HCT116 (cell line): Measurements from ENCODE around the gene STARD8. TPM values are rescaled to one million over a fixed set of nuclear protein-coding genes. Genes with fewer than 3 reads are reported as not detected.

Experiments used
- ATAC-seq: fragments of 200-7000 bp; cut with Tn5 transposase; 2 replicates; pipeline ENCODE4 v1.9.1; 2020; ENCODE audit warnings: mild to moderate bottlenecking, moderate library complexity
- BruUV-seq: library from RNA; stranded (reverse); fragments of 400-500 nt; replicated peaks from 2 replicates; lab custom pipeline; 2021; lab: Mats Ljungman, UMichigan
- CTCF ChIA-PET: fragments of 300-600 bp; sonication (Branson Sonifier 250); formaldehyde crosslinking; loops from one replicate; lab custom pipeline; 2021; ENCODE audit warnings: antibody characterized with exemption; lab: Charles Lee
- POLR2A ChIA-PET: fragments of 300-600, 350-600 bp; sonication (Branson Sonifier 250); formaldehyde crosslinking; loops from one replicate; lab custom pipeline; 2021; ENCODE audit warnings: antibody characterized with exemption; lab: Charles Lee
- RAD21 ChIA-PET, 2 experiments: fragments of 300-600 bp; sonication (Branson Sonifier 250); formaldehyde crosslinking; loops; one replicate each; lab custom pipeline; 2023; ENCODE audit warnings: low total read pairs in 2 of 2; ENCODE audit not compliant: uncharacterized antibody in 2 of 2, unreplicated experiment in 2 of 2, low non-redundant PET in 1 of 2; lab: Charles Lee
- DNase-seq: peaks from one replicate; pipeline ENCODE4 v3.0.0-alpha.2; 2010; ENCODE audit warnings: low read depth, low spot score
- H2AFZ ChIP-seq: fragments of 200-600 bp; shearing (Covaris generic), sonication (generic); 2 replicates; pipeline ENCODE4 v1.6.1; 2017; ENCODE audit warnings: low read depth, mixed run types, mixed read lengths, antibody characterized with exemption, low read length; ENCODE audit not compliant: poor library complexity, severe bottlenecking
- H3K27ac ChIP-seq: 2 replicates; pipeline ENCODE4 v1.5.1; 2012; ENCODE audit warnings: low read depth, low read length
- H3K27me3 ChIP-seq: fragments of 200-600 bp; sonication (generic); 2 replicates; pipeline ENCODE4 v1.6.1; 2016; ENCODE audit warnings: mixed run types, low read length, mixed read lengths; ENCODE audit not compliant: insufficient read depth
- H3K36me3 ChIP-seq, 2 experiments: fragments of 200-500 bp in 1 of 2; fragments of 200-600 bp in 1 of 2; sonication (Bioruptor generic) in 1 of 2; sonication (generic) in 1 of 2; 2 replicates each; pipeline versions ENCODE4 v1.5.1 to v1.6.1; 2014 to 2016; ENCODE audit warnings: low read length in 2 of 2, inconsistent platforms in 1 of 2, mixed read lengths in 1 of 2, mixed run types in 1 of 2; ENCODE audit not compliant: insufficient read depth in 2 of 2, control insufficient read depth in 1 of 2
- H3K4me1 ChIP-seq, 2 experiments: fragments of 200-600 bp in 1 of 2; sonication (generic) in 1 of 2; 2 replicates each; pipeline versions ENCODE4 v1.5.1 to v1.6.1; 2012 to 2017; ENCODE audit warnings: low read length in 2 of 2, inconsistent platforms in 1 of 2, mild to moderate bottlenecking in 1 of 2, mixed read lengths in 1 of 2, mixed run types in 1 of 2, moderate library complexity in 1 of 2; ENCODE audit not compliant: insufficient read depth in 2 of 2, control insufficient read depth in 1 of 2
- H3K4me2 ChIP-seq: fragments of 200-600 bp; sonication (generic); 2 replicates; pipeline ENCODE4 v1.6.1; 2017; ENCODE audit warnings: mixed run types, low read length, mixed read lengths
- H3K4me3 ChIP-seq, 2 experiments: fragments of 200-600 bp in 1 of 2; sonication (generic) in 1 of 2; replicated peaks in 1 of 2; 2 replicates each; pipeline ENCODE4 v1.5.1; 2011 to 2016; ENCODE audit warnings: low read length in 2 of 2, control low read depth in 1 of 2, low read depth in 1 of 2, mild to moderate bottlenecking in 1 of 2, mixed read lengths in 1 of 2, mixed run types in 1 of 2
- H3K79me2 ChIP-seq: fragments of 200-600 bp; sonication (generic); 2 replicates; pipeline ENCODE4 v1.6.1; 2017; ENCODE audit warnings: mild to moderate bottlenecking, mixed run types, low read length, moderate library complexity, mixed read lengths; ENCODE audit not compliant: insufficient read depth
- H3K9ac ChIP-seq: fragments of 200-600 bp; sonication (generic); 2 replicates; pipeline ENCODE4 v1.6.1; 2016; ENCODE audit warnings: low read length, mixed read lengths
- H3K9me2 ChIP-seq: fragments of 200-600 bp; sonication (generic), shearing (Covaris generic); 2 replicates; pipeline ENCODE4 v1.6.1; 2017; ENCODE audit warnings: mixed run types, mild to moderate bottlenecking, moderate library complexity; ENCODE audit not compliant: insufficient read depth
- H3K9me3 ChIP-seq, 2 experiments: fragments of 200-500 bp in 1 of 2; fragments of 200-600 bp in 1 of 2; sonication (Bioruptor generic) in 1 of 2; sonication (generic) in 1 of 2; 2 replicates each; pipeline ENCODE4 v1.6.1; 2014 to 2017; ENCODE audit warnings: low read length in 2 of 2, mixed read lengths in 2 of 2, inconsistent platforms in 1 of 2, low read depth in 1 of 2, mild to moderate bottlenecking in 1 of 2, mixed run types in 1 of 2, moderate library complexity in 1 of 2; ENCODE audit not compliant: control insufficient read depth in 1 of 2, insufficient read depth in 1 of 2
- H4K20me1 ChIP-seq: fragments of 200-600 bp; sonication (generic), shearing (Covaris generic); 2 replicates; pipeline ENCODE4 v1.6.1; 2017; ENCODE audit warnings: mixed run types, mild to moderate bottlenecking, moderate library complexity; ENCODE audit not compliant: insufficient read depth
- CBX3 ChIP-seq: IDR thresholded peaks from 2 replicates; pipeline ENCODE4 v1.6.1; 2012; ENCODE audit warnings: low read depth
- CEBPB ChIP-seq: IDR thresholded peaks from 2 replicates; pipeline ENCODE4 v1.6.1; 2012; ENCODE audit warnings: low read depth
- ELF1 ChIP-seq: IDR thresholded peaks from 2 replicates; pipeline ENCODE4 v1.6.1; 2012; ENCODE audit warnings: low read depth, borderline replicate concordance
- EZH2 ChIP-seq: fragments of 200-600 bp; sonication (generic); IDR thresholded peaks from 2 replicates; pipeline ENCODE4 v1.6.1; 2017; ENCODE audit warnings: antibody characterized with exemption, mixed run types
- EZH2phosphoT487 ChIP-seq: fragments of 200-600 bp; IDR thresholded peaks from 2 replicates; pipeline ENCODE4 v1.6.1; 2018; ENCODE audit warnings: antibody characterized with exemption, borderline replicate concordance
- POLR2A ChIP-seq: IDR thresholded peaks from 2 replicates; pipeline ENCODE4 v1.7.0; 2011; ENCODE audit warnings: borderline replicate concordance; ENCODE audit not compliant: insufficient read depth, insufficient read length; ENCODE audit errors: extremely low read depth
- POLR2AphosphoS5 ChIP-seq: IDR thresholded peaks from 2 replicates; pipeline ENCODE4 v1.6.1; 2011; ENCODE audit warnings: mild to moderate bottlenecking, low read depth, low read length, moderate library complexity
- RAD21 ChIP-seq: IDR thresholded peaks from 2 replicates; pipeline ENCODE4 v1.6.1; 2012; ENCODE audit warnings: low read depth, mild to moderate bottlenecking
- SIN3A ChIP-seq: IDR thresholded peaks from 2 replicates; pipeline ENCODE4 v1.6.1; 2012; ENCODE audit warnings: low read depth
- SP1 ChIP-seq: IDR thresholded peaks from 2 replicates; pipeline ENCODE4 v1.6.1; 2012; ENCODE audit warnings: low read depth
- TCF7L2 ChIP-seq: IDR thresholded peaks from 2 replicates; pipeline ENCODE4 v1.7.0; 2011; ENCODE audit warnings: borderline replicate concordance, inconsistent platforms; ENCODE audit not compliant: insufficient read depth, insufficient read length; ENCODE audit errors: extremely low read depth
- ZFX ChIP-seq: fragments of 450-650 bp; IDR thresholded peaks from 2 replicates; pipeline ENCODE4 v1.6.1; 2017
- ZNF274 ChIP-seq: fragments of 200-500 bp; sonication (Bioruptor generic); IDR thresholded peaks from 2 replicates; pipeline ENCODE4 v1.6.1; 2014; ENCODE audit warnings: mild to moderate bottlenecking, low read depth, low read length, inconsistent platforms
- intact Hi-C: fragments of 100-400 bp; cut with micrococcal nuclease; formaldehyde crosslinking; loops from 2 replicates; pipeline ENCODE4 v1.10.0; 2022
- total RNA-seq: library from RNA; stranded (reverse); gene quantifications from one replicate; pipeline ENCODE4 v1.2.1, GENCODE V29; 2021; ENCODE audit not compliant: unreplicated experiment
- TF ChIP-seq, protein P1 (sequence below): IDR thresholded peaks from 2 replicates; pipeline ENCODE4 v1.6.1; 2012
- TF ChIP-seq, protein P2 (sequence below): IDR thresholded peaks from 2 replicates; pipeline ENCODE4 v1.6.1; 2012; ENCODE audit warnings: low read depth
- TF ChIP-seq, protein P3 (sequence below): IDR thresholded peaks from 2 replicates; pipeline ENCODE4 v1.6.1; 2011; ENCODE audit warnings: mild to moderate bottlenecking, low read length, moderate library complexity; ENCODE audit not compliant: insufficient replicate concordance; ENCODE audit errors: extremely low read depth

Gene STARD8
- total RNA-seq, 1 experiment from 2014 or later: 5.4 TPM

DNA sequence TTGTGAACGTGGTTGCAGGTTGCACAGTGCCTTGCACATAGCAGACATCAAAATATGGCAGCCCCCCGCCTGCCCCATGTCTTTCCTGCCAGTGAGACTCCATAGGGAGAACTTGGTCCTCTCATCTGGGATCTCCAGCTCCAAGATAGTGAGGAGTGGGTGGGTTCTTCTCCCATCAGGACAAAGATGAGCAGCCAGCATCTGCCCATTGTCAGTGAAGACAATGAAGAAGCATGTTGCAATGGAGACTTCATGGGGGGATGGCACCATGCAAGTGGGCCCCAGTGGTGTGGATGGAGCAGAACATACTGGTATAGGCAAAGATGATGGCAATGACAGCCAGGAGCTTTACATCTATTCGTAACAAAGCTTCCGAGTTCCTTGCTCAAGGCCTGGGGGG is 80.2 kb downstream of the STARD8 start (continued):
- no peak for TF ChIP-seq ZNF274
- TF ChIP-seq CBX3: no peak

DNA sequence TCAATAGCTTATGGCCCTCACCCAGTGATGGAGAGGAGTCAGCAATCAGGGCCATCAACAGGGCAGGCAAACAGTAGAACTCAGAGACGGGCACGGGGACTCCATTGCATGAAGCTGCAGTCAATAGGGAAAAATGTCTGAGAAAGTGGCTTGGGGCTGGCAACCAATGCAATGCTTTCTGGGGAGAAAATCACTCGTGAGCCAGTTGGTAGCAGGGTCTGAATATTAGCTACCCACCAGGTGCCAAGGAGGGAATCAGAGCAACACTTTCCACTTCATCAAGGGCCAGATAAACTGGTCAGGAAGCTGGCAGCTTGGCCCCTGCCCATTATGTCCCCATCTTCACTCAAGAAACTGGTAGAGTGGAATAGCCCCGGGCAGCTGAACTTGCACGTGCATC is 80.7 kb downstream of the STARD8 start:
- Histone ChIP-seq H2AFZ (no peak overlapping the region), H3K9ac (no peak overlapping the region), H3K4me3 (no peak overlapping the region), H3K27ac (no peak overlapping the region), H3K27me3 (no peaks in the 10 kb centered on the region), H3K36me3 (no peaks in the 10 kb centered on the region), H3K9me3 (no peaks in the 10 kb centered on the region), H4K20me1 (no peaks in the 10 kb centered on the region), H3K4me2 (no peak overlapping the region), H3K79me2 (no peaks in the 10 kb centered on the region), H3K9me2 (no peaks in the 10 kb centered on the region), H3K4me1 (no peaks in the 10 kb centered on the region)
- ATAC-seq (no peak), DNase-seq (no peak)
- ChIA-PET CTCF (no interaction called here), POLR2A (no interaction called here), RAD21 (no interaction called here)
- BruUV-seq: no TSS peak
- intact Hi-C loops: no loop called here
- TF ChIP-seq SIN3A: no peak
- no peak for TF ChIP-seq POLR2AphosphoS5
- TF ChIP-seq, protein P1, sequence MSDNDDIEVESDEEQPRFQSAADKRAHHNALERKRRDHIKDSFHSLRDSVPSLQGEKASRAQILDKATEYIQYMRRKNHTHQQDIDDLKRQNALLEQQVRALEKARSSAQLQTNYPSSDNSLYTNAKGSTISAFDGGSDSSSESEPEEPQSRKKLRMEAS: no peak
- no peak for TF ChIP-seq RAD21
- no peak for TF ChIP-seq ZNF274
- TF ChIP-seq POLR2A: no peak
- TF ChIP-seq TCF7L2: no peak
- no peak for TF ChIP-seq EZH2phosphoT487
- no peak for TF ChIP-seq CBX3
- TF ChIP-seq, protein P2, sequence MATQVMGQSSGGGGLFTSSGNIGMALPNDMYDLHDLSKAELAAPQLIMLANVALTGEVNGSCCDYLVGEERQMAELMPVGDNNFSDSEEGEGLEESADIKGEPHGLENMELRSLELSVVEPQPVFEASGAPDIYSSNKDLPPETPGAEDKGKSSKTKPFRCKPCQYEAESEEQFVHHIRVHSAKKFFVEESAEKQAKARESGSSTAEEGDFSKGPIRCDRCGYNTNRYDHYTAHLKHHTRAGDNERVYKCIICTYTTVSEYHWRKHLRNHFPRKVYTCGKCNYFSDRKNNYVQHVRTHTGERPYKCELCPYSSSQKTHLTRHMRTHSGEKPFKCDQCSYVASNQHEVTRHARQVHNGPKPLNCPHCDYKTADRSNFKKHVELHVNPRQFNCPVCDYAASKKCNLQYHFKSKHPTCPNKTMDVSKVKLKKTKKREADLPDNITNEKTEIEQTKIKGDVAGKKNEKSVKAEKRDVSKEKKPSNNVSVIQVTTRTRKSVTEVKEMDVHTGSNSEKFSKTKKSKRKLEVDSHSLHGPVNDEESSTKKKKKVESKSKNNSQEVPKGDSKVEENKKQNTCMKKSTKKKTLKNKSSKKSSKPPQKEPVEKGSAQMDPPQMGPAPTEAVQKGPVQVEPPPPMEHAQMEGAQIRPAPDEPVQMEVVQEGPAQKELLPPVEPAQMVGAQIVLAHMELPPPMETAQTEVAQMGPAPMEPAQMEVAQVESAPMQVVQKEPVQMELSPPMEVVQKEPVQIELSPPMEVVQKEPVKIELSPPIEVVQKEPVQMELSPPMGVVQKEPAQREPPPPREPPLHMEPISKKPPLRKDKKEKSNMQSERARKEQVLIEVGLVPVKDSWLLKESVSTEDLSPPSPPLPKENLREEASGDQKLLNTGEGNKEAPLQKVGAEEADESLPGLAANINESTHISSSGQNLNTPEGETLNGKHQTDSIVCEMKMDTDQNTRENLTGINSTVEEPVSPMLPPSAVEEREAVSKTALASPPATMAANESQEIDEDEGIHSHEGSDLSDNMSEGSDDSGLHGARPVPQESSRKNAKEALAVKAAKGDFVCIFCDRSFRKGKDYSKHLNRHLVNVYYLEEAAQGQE: no peak
- no peak for TF ChIP-seq SP1
- TF ChIP-seq EZH2: no peak
- no peak for TF ChIP-seq ELF1
- no peak for TF ChIP-seq ZFX
- TF ChIP-seq, protein P3, sequence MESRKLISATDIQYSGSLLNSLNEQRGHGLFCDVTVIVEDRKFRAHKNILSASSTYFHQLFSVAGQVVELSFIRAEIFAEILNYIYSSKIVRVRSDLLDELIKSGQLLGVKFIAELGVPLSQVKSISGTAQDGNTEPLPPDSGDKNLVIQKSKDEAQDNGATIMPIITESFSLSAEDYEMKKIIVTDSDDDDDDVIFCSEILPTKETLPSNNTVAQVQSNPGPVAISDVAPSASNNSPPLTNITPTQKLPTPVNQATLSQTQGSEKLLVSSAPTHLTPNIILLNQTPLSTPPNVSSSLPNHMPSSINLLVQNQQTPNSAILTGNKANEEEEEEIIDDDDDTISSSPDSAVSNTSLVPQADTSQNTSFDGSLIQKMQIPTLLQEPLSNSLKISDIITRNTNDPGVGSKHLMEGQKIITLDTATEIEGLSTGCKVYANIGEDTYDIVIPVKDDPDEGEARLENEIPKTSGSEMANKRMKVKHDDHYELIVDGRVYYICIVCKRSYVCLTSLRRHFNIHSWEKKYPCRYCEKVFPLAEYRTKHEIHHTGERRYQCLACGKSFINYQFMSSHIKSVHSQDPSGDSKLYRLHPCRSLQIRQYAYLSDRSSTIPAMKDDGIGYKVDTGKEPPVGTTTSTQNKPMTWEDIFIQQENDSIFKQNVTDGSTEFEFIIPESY: no peak
- no peak for TF ChIP-seq CEBPB
